Left cardiac atrium (tissue), 2 donors: ENCODE results near the gene CHST8. TPM values are rescaled to one million over a fixed set of nuclear protein-coding genes. Genes with fewer than 3 reads are reported as not detected.

Source experiments
- total RNA-seq, 2 donors: library from RNA; stranded (reverse); fragmentation: NEBNext Ultra II Directional; extraction: Animal tissue kit (Norgen Biotek cat#: 25700); gene quantifications; one replicate each; pipeline ENCODE4 v1.2.1, GENCODE V29; 2021
- donor health status: DM: no; HTN: yes; CAD: no; lungs with severe emphysema.
- donor health status: DM: yes; HTN: yes; CAD: no.

CHST8 gene
- total RNA-seq, 2 donors from 2014 or later = 0.29 to 0.42 TPM

Other genes starting within 250 kb of the CHST8 start
- gene CEBPG, start 248.2 kb upstream of the CHST8 start, total RNA-seq = 10 to 100 TPM; 16.6 to 21.0 TPM
- 10 to 100 TPM; 40.3 to 51.7 TPM for gene PEPD, start 100.2 kb upstream of the CHST8 start, total RNA-seq
- 10 to 100 TPM; 10.1 to 15.9 TPM for gene KCTD15, start 174.9 kb downstream of the CHST8 start, total RNA-seq